Breast epithelium (tissue), 4 donors: ENCODE data around the gene ZBTB12. TPM values are rescaled to one million over a fixed set of nuclear protein-coding genes. Genes with fewer than 3 reads are reported as not detected.

Experiments used
- DNase-seq, 2 donors: peaks; one replicate each; pipeline ENCODE4 v3.0.0-alpha.2; 2019; ENCODE audit warnings: low spot score in 2 of 2
- H3K27ac ChIP-seq, 2 donors: fragments of 200-600 bp; sonication (generic) in 1 of 2; one replicate each; pipeline ENCODE4 v1.5.1; 2016 to 2019; ENCODE audit warnings: mild to moderate bottlenecking in 1 of 2
- H3K27me3 ChIP-seq, 2 donors: fragments of 200-600 bp; sonication (generic) in 1 of 2; one replicate each; pipeline versions ENCODE4 v1.5.1 to v1.6.0; 2017 to 2019; ENCODE audit warnings: control low read depth in 1 of 2, mild to moderate bottlenecking in 1 of 2
- H3K36me3 ChIP-seq: fragments of 200-600 bp; one replicate; pipeline ENCODE4 v1.5.1; 2019
- H3K4me1 ChIP-seq, 2 donors: fragments of 200-600 bp; sonication (generic); one replicate each; pipeline ENCODE4 v1.5.1; 2016 to 2019; ENCODE audit warnings: control low read depth in 1 of 2
- H3K4me3 ChIP-seq, 3 donors: fragments of 200-600 bp; sonication (generic); 1 replicate in 2 of 3; 2 replicates in 1 of 3; pipeline ENCODE4 v1.5.1; 2016 to 2019; ENCODE audit warnings: mild to moderate bottlenecking in 3 of 3, moderate library complexity in 2 of 3
- H3K9me3 ChIP-seq, 2 donors: fragments of 200-600 bp; sonication (generic) in 1 of 2; one replicate each; pipeline ENCODE4 v1.5.1; 2016 to 2019; ENCODE audit warnings: control low read depth in 1 of 2
- POLR2A ChIP-seq: fragments of 450-650 bp; IDR thresholded peaks from one replicate; pipeline ENCODE4 v1.6.1; 2016; ENCODE audit warnings: antibody characterized with exemption, mild to moderate bottlenecking, moderate library complexity
- POLR2AphosphoS5 ChIP-seq, 3 donors: sonication (generic); formaldehyde crosslinking; IDR thresholded peaks; one replicate each; pipeline ENCODE4 v1.6.1; 2017; ENCODE audit warnings: antibody characterized with exemption in 3 of 3
- intact Hi-C: fragments of 100-400 bp; cut with DNase I; formaldehyde crosslinking; loops from one replicate; pipeline ENCODE4 v1.15.1; 2023; ENCODE audit warnings: low total_unique reads
- total RNA-seq, 3 donors: library from RNA; depleted of rRNA; stranded (reverse); fragments of >200 nt; gene quantifications; one replicate each; pipeline ENCODE4 v1.1.0, GENCODE V29; 2016
- TF ChIP-seq, protein P1 (sequence below), 3 donors: fragments of 450-650 bp; IDR thresholded peaks; one replicate each; pipeline ENCODE4 v1.5.1; 2016 to 2017; ENCODE audit warnings: antibody characterized with exemption in 3 of 3, mild to moderate bottlenecking in 3 of 3, moderate library complexity in 3 of 3

The ZBTB12 gene
- total RNA-seq, 3 donors from 2014 or later, result 0.64 to 3.3 (median 1.9) TPM

DNA sequence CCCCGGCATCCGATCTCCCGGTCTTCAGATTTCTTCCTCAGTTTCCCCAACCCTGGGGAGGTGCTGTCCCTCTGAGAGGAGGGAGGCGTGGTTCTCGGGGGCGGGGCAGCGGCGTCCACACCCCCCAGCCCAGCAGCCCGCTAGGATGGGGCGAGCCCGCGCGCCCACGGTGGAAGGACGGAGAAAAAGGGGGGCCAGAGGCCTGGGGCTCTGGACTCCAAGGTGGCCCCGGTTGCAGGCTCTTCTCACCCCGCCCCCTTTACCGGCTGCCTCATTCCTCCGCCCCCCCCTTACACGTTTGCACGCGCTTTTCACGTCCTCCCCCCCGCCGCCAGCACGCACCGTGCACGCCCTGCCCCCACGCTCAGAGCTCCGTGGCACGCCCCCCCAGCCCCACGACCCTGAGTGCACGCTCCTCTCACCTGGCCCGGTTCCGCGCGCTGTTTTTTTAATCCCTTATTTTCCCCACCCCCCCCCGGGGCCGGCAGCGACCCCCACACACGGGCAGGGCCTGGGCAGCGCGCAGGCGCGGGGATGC is 402 bp downstream of the ZBTB12 start:
- Histone ChIP-seq H3K27me3 (no peaks in the 10 kb centered on the region), H3K27ac (peak overlapping the region; percentile 82 to 83), H3K9me3 (no peaks in the 10 kb centered on the region), H3K4me1 (peaks cover 0 to 4% of the 10 kb centered on the region in 2 donors), H3K4me3 (peak overlapping the region; percentile 59 to 80 (median 76)), H3K36me3 (no peaks in the 10 kb centered on the region)
- intact Hi-C loops, result loop anchor here (2.0 kb wide), 1 partner anchor 69 kb away; no protein-coding TSS in a partner anchor
- DNase-seq, result peak in 1 of 2 donors; percentile 40
- TF ChIP-seq POLR2AphosphoS5 (IDR thresholded peaks at IDR 0.05), result no peak
- TF ChIP-seq, protein P1, sequence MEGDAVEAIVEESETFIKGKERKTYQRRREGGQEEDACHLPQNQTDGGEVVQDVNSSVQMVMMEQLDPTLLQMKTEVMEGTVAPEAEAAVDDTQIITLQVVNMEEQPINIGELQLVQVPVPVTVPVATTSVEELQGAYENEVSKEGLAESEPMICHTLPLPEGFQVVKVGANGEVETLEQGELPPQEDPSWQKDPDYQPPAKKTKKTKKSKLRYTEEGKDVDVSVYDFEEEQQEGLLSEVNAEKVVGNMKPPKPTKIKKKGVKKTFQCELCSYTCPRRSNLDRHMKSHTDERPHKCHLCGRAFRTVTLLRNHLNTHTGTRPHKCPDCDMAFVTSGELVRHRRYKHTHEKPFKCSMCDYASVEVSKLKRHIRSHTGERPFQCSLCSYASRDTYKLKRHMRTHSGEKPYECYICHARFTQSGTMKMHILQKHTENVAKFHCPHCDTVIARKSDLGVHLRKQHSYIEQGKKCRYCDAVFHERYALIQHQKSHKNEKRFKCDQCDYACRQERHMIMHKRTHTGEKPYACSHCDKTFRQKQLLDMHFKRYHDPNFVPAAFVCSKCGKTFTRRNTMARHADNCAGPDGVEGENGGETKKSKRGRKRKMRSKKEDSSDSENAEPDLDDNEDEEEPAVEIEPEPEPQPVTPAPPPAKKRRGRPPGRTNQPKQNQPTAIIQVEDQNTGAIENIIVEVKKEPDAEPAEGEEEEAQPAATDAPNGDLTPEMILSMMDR (IDR thresholded peaks at IDR 0.05), result no peak
- TF ChIP-seq POLR2A, result no peak

DNA sequence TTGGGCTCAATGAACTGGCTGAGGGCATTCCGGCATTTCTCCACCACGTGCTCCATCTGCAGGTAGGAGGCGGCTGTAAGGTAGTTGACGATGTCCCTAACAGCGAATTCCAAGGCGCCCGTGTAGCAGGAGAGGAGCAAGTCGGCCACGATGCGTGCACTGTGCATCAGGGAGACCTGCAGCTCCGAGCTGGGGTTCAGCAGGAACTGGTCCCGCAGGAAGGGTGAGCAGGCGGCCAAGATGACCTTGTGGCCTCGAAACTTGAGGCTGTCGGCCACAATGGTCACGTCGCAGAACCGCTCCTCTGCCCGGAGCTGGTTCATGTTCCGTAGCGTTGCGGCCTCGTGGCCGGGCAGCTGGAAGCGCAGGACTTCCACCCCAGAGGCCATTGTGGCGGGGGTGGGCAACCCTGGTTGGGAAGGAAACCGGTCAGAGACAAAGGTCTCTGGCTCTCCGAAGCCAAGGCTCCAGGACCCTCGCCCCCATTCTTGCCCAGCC is 920 bp downstream of the ZBTB12 start:
- Histone ChIP-seq H3K36me3 (no peaks in the 10 kb centered on the region), H3K9me3 (no peaks in the 10 kb centered on the region), H3K27ac (peak overlapping the region; percentile 82 to 83), H3K4me1 (peaks cover 0 to 4% of the 10 kb centered on the region in 2 donors), H3K27me3 (no peaks in the 10 kb centered on the region), H3K4me3 (peak overlapping the region; percentile 59 to 80 (median 76))
- no peak for DNase-seq
- intact Hi-C loops, result loop anchor here (2.0 kb wide), 1 partner anchor 70 kb away; no protein-coding TSS in a partner anchor
- TF ChIP-seq POLR2A, result no peak
- TF ChIP-seq POLR2AphosphoS5 (IDR thresholded peaks at IDR 0.05), result peak in 1 of 3 donors; percentile 21

DNA sequence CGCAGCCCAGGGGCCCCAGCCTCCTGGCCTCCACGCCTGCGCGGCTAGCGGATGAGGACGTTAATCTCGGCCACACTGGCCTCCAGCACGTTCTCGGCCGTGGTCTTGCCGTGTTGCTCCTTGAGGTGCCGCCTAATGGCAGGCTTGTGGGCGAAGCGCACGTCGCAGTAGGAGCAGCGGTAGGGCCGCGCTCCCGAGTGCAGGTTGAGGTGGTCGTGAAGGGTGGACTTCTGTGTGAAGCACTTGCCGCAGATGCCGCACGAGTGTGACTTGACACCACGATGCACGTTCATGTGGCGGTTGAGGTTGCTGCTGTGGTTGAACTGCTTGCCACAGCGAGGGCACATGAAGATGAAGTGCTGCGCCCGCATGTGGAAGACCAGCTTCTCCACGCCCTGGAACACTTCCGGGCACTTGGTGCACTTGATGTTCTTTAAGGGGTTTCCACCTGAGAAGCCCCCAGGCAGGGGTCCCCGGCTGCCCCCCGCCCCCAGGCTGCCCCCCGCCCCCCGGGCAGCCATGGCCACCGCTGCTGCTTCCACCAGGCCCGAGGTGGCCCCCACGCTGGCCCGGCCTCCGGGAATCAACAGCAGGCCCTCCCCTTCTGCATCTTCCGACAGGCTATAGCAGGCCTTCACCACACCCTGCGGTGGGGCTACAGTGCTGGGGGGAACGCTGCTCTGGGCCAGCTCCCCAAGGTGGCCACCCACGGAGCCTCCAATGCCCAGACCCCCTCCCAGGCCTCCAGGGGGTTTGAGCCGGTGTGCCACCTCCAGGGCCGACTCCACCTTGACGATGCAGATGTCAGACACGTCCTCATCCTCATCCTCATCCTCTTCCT is 1.8 kb downstream of the ZBTB12 start:
- Histone ChIP-seq H3K36me3 (no peaks in the 10 kb centered on the region), H3K9me3 (no peaks in the 10 kb centered on the region), H3K4me3 (no peak overlapping the region), H3K4me1 (peaks cover 0 to 4% of the 10 kb centered on the region in 2 donors), H3K27ac (peak overlapping the region in 1 of 2 donors; percentile 82), H3K27me3 (no peaks in the 10 kb centered on the region)
- intact Hi-C loops, result loop anchor here (2.0 kb wide), 1 partner anchor 71 kb away; no protein-coding TSS in a partner anchor
- TF ChIP-seq POLR2AphosphoS5 (IDR thresholded peaks at IDR 0.05) (no peak), POLR2A (no peak)
- TF ChIP-seq, protein P1 (IDR thresholded peaks at IDR 0.05), result no peak
- no peak for DNase-seq

DNA sequence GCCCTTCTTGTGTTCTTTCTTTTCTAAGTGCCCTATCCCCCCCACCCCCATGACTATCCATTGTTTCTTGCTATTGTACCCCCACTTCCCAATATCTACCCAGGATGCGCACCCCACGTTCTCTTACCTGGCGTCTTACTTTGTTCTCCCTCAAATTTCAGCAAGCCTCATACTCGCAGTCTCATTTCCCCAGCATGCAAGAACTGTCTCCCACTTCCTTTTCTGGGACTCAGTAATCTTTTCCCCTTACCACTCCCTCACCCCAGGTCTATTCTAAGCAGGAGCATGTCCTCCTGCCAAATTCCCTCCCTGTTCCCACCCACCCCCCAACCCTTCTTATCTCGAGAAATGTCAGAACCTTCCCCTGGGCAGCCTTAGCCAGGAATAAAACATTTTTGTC is 2.7 kb downstream of the ZBTB12 start:
- no peaks in the 10 kb centered on the region for H3K9me3 ChIP-seq
- no peaks in the 10 kb centered on the region for H3K36me3 ChIP-seq
- intact Hi-C loops, result no loop called here
- H3K27ac ChIP-seq, result no peak overlapping the region
- TF ChIP-seq, protein P1 (IDR thresholded peaks at IDR 0.05), result no peak
- TF ChIP-seq POLR2A (no peak), POLR2AphosphoS5 (IDR thresholded peaks at IDR 0.05) (no peak)
- H3K4me1 ChIP-seq, result peaks cover 0 to 4% of the 10 kb centered on the region in 2 donors
- H3K4me3 ChIP-seq, result no peak overlapping the region
- no peak for DNase-seq
- no peaks in the 10 kb centered on the region for H3K27me3 ChIP-seq

DNA sequence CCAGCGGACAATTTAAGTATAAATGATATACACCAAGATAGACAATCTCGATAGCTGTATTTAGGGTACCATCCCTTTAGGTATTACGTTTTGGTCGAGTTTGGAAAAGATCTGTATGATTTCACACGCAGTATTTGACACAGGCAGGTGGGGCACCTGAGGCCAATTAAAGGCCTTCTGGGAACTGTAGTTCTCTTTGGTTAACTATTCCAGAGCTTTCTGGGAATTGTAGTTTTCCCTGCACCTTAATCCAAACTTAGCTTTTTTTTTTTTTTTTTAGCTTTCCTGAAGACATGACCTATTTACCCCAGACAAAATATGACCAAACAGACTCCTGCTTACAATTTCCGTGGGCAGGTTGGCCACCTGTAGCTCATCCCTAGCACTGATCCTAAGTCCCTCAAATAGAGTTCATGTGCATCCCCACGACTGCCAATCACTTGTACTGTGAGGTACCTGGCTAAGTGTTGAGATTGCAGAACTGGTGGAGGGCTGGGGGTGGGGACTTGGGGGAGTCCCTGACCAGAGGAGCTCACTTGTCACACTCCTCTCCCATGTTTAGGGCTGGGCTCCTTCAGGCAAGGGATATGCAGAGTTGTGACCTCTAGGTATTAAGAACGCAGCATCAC is 3.4 kb downstream of the ZBTB12 start:
- no peaks in the 10 kb centered on the region for H3K36me3 ChIP-seq
- H3K9me3 ChIP-seq, result no peaks in the 10 kb centered on the region
- H3K27ac ChIP-seq, result peak overlapping the region; percentile 86 to 89
- peak overlapping the region; percentile 88 to 99 (median 94) for H3K4me3 ChIP-seq
- peaks cover 0 to 4% of the 10 kb centered on the region in 2 donors for H3K4me1 ChIP-seq
- no peak for DNase-seq
- intact Hi-C loops, result no loop called here
- TF ChIP-seq, protein P1 (IDR thresholded peaks at IDR 0.05), result no peak
- TF ChIP-seq POLR2A (no peak), POLR2AphosphoS5 (IDR thresholded peaks at IDR 0.05) (peak in 1 of 3 donors; percentile 65)
- no peaks in the 10 kb centered on the region for H3K27me3 ChIP-seq
